ENCODE data around the gene C15orf61. TPM values are rescaled to one million over a fixed set of nuclear protein-coding genes. Genes with fewer than 3 reads are reported as not detected.
A peak's percentile ranks its signal among the peaks of the same experiment; 100 is the strongest.

C15orf61 gene
- total and polyA plus RNA-seq, 3 experiments from 2014 or later: 5.1 to 10.5 (median 5.7) TPM

GRCh38 chr15:67542420-67543347 is 21.8 kb downstream of the C15orf61 start, which contains the start of gene MAP2K5:
Gene MAP2K5 (plus strand): TSS chr15:67542703. CDS start chr15:67543336, 633 bp downstream.
- Histone ChIP-seq H3K36me3 (ENCODE audit: insufficient read depth, low read length) (peaks cover 7% of the 10 kb centered on the region), H3K27ac (ENCODE audit: low read depth, low read length) (peak within 1 kb of the TSS; percentile 81), H3K4me3 (ENCODE audit: low read length) (peak within 1 kb of the TSS; percentile 79), H3K27me3 (ENCODE audit: insufficient read depth, low read length, poor library complexity, severe bottlenecking) (no peaks in the 10 kb centered on the region), H3K9me3 (ENCODE audit: low read length) (no peaks in the 10 kb centered on the region), H3K4me1 (ENCODE audit: insufficient read depth, low read length) (peaks cover 26% of the 10 kb centered on the region)
- DNase-seq: peak; percentile 77 to 86 (median 78)
- Mint-ChIP-seq H3K36me3 (peaks cover 0 to 33% (median 7%) of the 10 kb centered on the region in 3 donors), H3K27ac (peak within 1 kb of the TSS; percentile 96 to 99 (median 98)), H3K4me1 (peaks cover 33 to 67% (median 51%) of the 10 kb centered on the region in 3 donors), H3K27me3 (no peaks in the 10 kb centered on the region), H3K4me3 (peak within 1 kb of the TSS; percentile 92 to 99 (median 97)), H3K9me3 (no peaks in the 10 kb centered on the region)
- ChIA-PET POLR2A (interaction anchor here (0.8 to 1.8 kb wide), 6 partner anchors 15 to 735 kb away, joined by 3 to 33 read pairs (median 4); partner anchors contain the start of genes C15orf61 and FEM1B), CTCF (interaction anchor here (1.0 to 1.3 kb wide), 3 partner anchors 17 to 293 kb away, joined by 4 read pairs; no protein-coding TSS in a partner anchor)

DNA sequence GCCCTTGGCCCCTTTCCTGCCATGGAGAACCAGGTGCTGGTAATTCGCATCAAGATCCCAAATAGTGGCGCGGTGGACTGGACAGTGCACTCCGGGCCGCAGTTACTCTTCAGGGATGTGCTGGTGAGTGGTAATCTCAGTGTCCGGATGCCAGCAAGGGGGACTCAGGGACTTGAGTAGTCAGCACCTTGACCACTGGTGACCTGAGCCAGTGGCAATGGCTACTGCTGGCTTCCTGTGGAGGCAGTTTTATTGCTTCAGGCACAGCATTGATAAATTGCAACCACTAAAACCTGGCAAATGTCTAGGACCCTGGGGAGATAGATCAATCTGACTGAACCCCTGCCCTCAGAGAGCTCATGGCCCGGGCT is 22.4 kb downstream of the C15orf61 start:
- Mint-ChIP-seq H3K36me3 (peaks cover 0 to 37% (median 10%) of the 10 kb centered on the region in 3 donors), H3K27ac (peak overlapping the region; percentile 80 to 98 (median 94)), H3K4me3 (peak overlapping the region; percentile 89 to 99 (median 97)), H3K9me3 (no peaks in the 10 kb centered on the region), H3K4me1 (peaks cover 36 to 74% (median 57%) of the 10 kb centered on the region in 3 donors), H3K27me3 (no peaks in the 10 kb centered on the region)
- Histone ChIP-seq H3K9me3 (ENCODE audit: low read length) (no peaks in the 10 kb centered on the region), H3K27ac (ENCODE audit: low read depth, low read length) (peak overlapping the region; percentile 81), H3K36me3 (ENCODE audit: insufficient read depth, low read length) (peaks cover 14% of the 10 kb centered on the region), H3K27me3 (ENCODE audit: insufficient read depth, low read length, poor library complexity, severe bottlenecking) (no peaks in the 10 kb centered on the region), H3K4me1 (ENCODE audit: insufficient read depth, low read length) (peaks cover 30% of the 10 kb centered on the region), H3K4me3 (ENCODE audit: low read length) (peak overlapping the region; percentile 79)
- DNase-seq: peak in 1 of 5 donors; percentile 46
- ChIA-PET CTCF (no interaction called here), POLR2A (no interaction called here)

- peak overlapping the region; percentile 19 to 99 (median 56) for H3K4me3 Mint-ChIP-seq
- CTCF ChIA-PET: interaction anchor here (0.9 to 1.0 kb wide), 2 partner anchors 43 to 291 kb away, joined by 3 read pairs; no protein-coding TSS in a partner anchor
- H3K27me3 Mint-ChIP-seq: no peaks in the 10 kb centered on the region
- Histone ChIP-seq H3K4me1 (ENCODE audit: insufficient read depth, low read length) (peaks cover 30% of the 10 kb centered on the region), H3K27me3 (ENCODE audit: insufficient read depth, low read length, poor library complexity, severe bottlenecking) (no peaks in the 10 kb centered on the region), H3K27ac (ENCODE audit: low read depth, low read length) (no peak overlapping the region), H3K4me3 (ENCODE audit: low read length) (no peak overlapping the region), H3K36me3 (ENCODE audit: insufficient read depth, low read length) (peaks cover 14% of the 10 kb centered on the region), H3K9me3 (ENCODE audit: low read length) (no peaks in the 10 kb centered on the region)
- no peaks in the 10 kb centered on the region for H3K9me3 Mint-ChIP-seq
- DNase-seq: no peak
- POLR2A ChIA-PET: no interaction called here
- peaks cover 42 to 77% (median 52%) of the 10 kb centered on the region in 3 donors for H3K4me1 Mint-ChIP-seq
- peaks cover 0 to 41% (median 10%) of the 10 kb centered on the region in 3 donors for H3K36me3 Mint-ChIP-seq
- H3K27ac Mint-ChIP-seq: peak overlapping the region; percentile 0 to 98 (median 87)
Measured at GRCh38 chr15:67544475-67544874, 23.5 kb downstream of the C15orf61 start.

GRCh38 chr15:67545864-67546263 is 24.9 kb downstream of the C15orf61 start:
- Histone ChIP-seq H3K27ac (ENCODE audit: low read depth, low read length) (no peak overlapping the region), H3K9me3 (ENCODE audit: low read length) (no peaks in the 10 kb centered on the region), H3K27me3 (ENCODE audit: insufficient read depth, low read length, poor library complexity, severe bottlenecking) (no peaks in the 10 kb centered on the region), H3K4me1 (ENCODE audit: insufficient read depth, low read length) (peaks cover 27% of the 10 kb centered on the region), H3K36me3 (ENCODE audit: insufficient read depth, low read length) (peaks cover 14% of the 10 kb centered on the region), H3K4me3 (ENCODE audit: low read length) (no peak overlapping the region)
- ChIA-PET POLR2A (no interaction called here), CTCF (no interaction called here)
- H3K27me3 Mint-ChIP-seq: no peaks in the 10 kb centered on the region
- peak overlapping the region in 5 of 8 donors; percentile 29 to 98 (median 54) for H3K27ac Mint-ChIP-seq
- peaks cover 42 to 75% (median 56%) of the 10 kb centered on the region in 3 donors for H3K4me1 Mint-ChIP-seq
- H3K4me3 Mint-ChIP-seq: peak overlapping the region in 3 of 7 donors; percentile 5 to 81 (median 25)
- no peak for DNase-seq
- H3K9me3 Mint-ChIP-seq: no peaks in the 10 kb centered on the region
- peaks cover 3 to 52% (median 10%) of the 10 kb centered on the region in 3 donors for H3K36me3 Mint-ChIP-seq

GRCh38 chr15:67547064-67547463 is 26.1 kb downstream of the C15orf61 start:
- Mint-ChIP-seq H3K27ac (peak overlapping the region in 2 of 8 donors; percentile 15 to 77), H3K27me3 (no peaks in the 10 kb centered on the region)

GRCh38 chr15:67547836-67548235 is 26.9 kb downstream of the C15orf61 start:
- peaks cover 37 to 63% (median 51%) of the 10 kb centered on the region in 3 donors for H3K4me1 Mint-ChIP-seq
- Histone ChIP-seq H3K4me3 (ENCODE audit: low read length) (no peak overlapping the region), H3K9me3 (ENCODE audit: low read length) (no peaks in the 10 kb centered on the region), H3K27ac (ENCODE audit: low read depth, low read length) (no peak overlapping the region), H3K27me3 (ENCODE audit: insufficient read depth, low read length, poor library complexity, severe bottlenecking) (no peaks in the 10 kb centered on the region), H3K36me3 (ENCODE audit: insufficient read depth, low read length) (peaks cover 14% of the 10 kb centered on the region), H3K4me1 (ENCODE audit: insufficient read depth, low read length) (peaks cover 24% of the 10 kb centered on the region)
- peak overlapping the region in 1 of 7 donors; percentile 34 for H3K4me3 Mint-ChIP-seq
- H3K9me3 Mint-ChIP-seq: no peaks in the 10 kb centered on the region
- H3K27me3 Mint-ChIP-seq: no peaks in the 10 kb centered on the region
- DNase-seq: no peak
- POLR2A ChIA-PET: no interaction called here
- peak overlapping the region in 2 of 8 donors; percentile 5 to 24 for H3K27ac Mint-ChIP-seq
- H3K36me3 Mint-ChIP-seq: peaks cover 3 to 56% (median 13%) of the 10 kb centered on the region in 3 donors
- CTCF ChIA-PET: no interaction called here

More at GRCh38 chr15:67547064-67547463, 26.1 kb downstream of the C15orf61 start:
- ChIA-PET POLR2A (no interaction called here), CTCF (no interaction called here)
- H3K4me1 Mint-ChIP-seq: peaks cover 37 to 64% (median 51%) of the 10 kb centered on the region in 3 donors
- no peaks in the 10 kb centered on the region for H3K27me3 ChIP-seq (ENCODE audit: insufficient read depth, low read length, poor library complexity, severe bottlenecking)
- H3K4me3 ChIP-seq (ENCODE audit: low read length): no peak overlapping the region
- H3K4me3 Mint-ChIP-seq: peak overlapping the region in 1 of 7 donors; percentile 71
- peaks cover 3 to 54% (median 13%) of the 10 kb centered on the region in 3 donors for H3K36me3 Mint-ChIP-seq
- H3K36me3 ChIP-seq (ENCODE audit: insufficient read depth, low read length): peaks cover 14% of the 10 kb centered on the region
- no peak for DNase-seq
- H3K27ac ChIP-seq (ENCODE audit: low read depth, low read length): no peak overlapping the region
- H3K4me1 ChIP-seq (ENCODE audit: insufficient read depth, low read length): peaks cover 24% of the 10 kb centered on the region
- H3K9me3 Mint-ChIP-seq: no peaks in the 10 kb centered on the region
- no peaks in the 10 kb centered on the region for H3K9me3 ChIP-seq (ENCODE audit: low read length)

- H3K27ac Mint-ChIP-seq: peak overlapping the region in 1 of 8 donors; percentile 24
- no peak for DNase-seq
- ChIA-PET POLR2A (no interaction called here), CTCF (no interaction called here)
- H3K27ac ChIP-seq (ENCODE audit: low read depth, low read length): no peak overlapping the region
- H3K4me1 Mint-ChIP-seq: peaks cover 32 to 58% (median 48%) of the 10 kb centered on the region in 3 donors
- no peaks in the 10 kb centered on the region for H3K9me3 Mint-ChIP-seq
- H3K36me3 ChIP-seq (ENCODE audit: insufficient read depth, low read length): peaks cover 14% of the 10 kb centered on the region
- peaks cover 3 to 58% (median 13%) of the 10 kb centered on the region in 3 donors for H3K36me3 Mint-ChIP-seq
- no peak overlapping the region for H3K4me3 ChIP-seq (ENCODE audit: low read length)
- no peaks in the 10 kb centered on the region for H3K9me3 ChIP-seq (ENCODE audit: low read length)
- H3K27me3 ChIP-seq (ENCODE audit: insufficient read depth, low read length, poor library complexity, severe bottlenecking): no peaks in the 10 kb centered on the region
- peaks cover 20% of the 10 kb centered on the region for H3K4me1 ChIP-seq (ENCODE audit: insufficient read depth, low read length)
- no peaks in the 10 kb centered on the region for H3K27me3 Mint-ChIP-seq
- H3K4me3 Mint-ChIP-seq: no peak overlapping the region
Measured at GRCh38 chr15:67548236-67548852, 27.4 kb downstream of the C15orf61 start.
